Activated CD4-positive, alpha-beta T cell treated with anti-CD3 and anti-CD28 coated beads for 48 hours (primary cell): ENCODE measurements around the gene MAP3K7CL.

ENCODE experiments used
- DNase-seq: peaks from one replicate; pipeline ENCODE4 v3.0.0-alpha.2; 2020

The MAP3K7CL gene

DNA sequence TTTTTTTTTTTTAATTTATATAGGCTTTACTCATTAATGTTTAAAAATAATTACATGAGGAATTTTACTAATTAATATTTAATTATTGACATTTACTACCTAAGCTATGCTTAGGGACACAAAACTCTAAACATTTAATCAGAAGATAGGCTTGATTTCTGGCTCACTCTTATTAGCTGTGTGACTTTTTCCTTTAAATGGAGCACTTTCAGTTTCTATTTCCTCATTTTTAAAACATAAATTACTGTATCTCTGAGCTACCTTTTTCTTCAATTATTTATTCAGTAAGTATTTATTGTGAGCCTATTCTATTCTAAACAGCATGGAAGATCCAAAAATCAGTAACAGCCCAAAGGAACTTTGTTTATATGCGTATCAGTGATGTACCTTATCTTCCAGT is 40.5 kb downstream of the MAP3K7CL start:
- DNase-seq: no peak

DNA sequence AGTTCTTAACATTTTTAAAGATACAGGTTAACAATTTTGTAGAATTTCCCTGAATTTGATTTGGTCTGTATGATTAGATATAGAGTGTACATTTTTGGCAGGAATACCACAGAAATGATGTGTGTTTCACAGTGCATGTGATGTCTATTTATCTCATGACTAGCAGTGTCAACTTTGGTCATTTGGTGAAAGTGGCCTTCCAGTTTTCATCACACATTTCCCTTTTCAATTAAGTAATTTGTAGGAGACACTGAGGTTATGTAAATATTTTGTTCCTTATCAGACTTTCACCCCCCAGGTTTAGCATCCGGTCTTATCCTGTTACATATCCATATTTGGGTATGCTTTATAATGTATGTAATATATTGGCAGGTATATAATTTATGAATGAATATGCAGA is 41.8 kb downstream of the MAP3K7CL start:
- no peak for DNase-seq

DNA sequence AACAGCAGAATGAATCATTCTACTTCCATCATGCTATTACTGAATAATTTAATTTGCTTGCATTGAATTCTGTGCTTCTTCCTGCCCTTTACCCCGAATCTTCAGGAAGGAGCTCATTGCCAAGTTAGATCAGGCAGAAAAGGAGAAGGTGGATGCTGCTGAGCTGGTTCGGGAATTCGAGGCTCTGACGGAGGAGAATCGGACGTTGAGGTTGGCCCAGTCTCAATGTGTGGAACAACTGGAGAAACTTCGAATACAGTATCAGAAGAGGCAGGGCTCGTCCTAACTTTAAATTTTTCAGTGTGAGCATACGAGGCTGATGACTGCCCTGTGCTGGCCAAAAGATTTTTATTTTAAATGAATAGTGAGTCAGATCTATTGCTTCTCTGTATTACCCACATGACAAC is 44.2 kb downstream of the MAP3K7CL start:
- DNase-seq: no peak

DNA sequence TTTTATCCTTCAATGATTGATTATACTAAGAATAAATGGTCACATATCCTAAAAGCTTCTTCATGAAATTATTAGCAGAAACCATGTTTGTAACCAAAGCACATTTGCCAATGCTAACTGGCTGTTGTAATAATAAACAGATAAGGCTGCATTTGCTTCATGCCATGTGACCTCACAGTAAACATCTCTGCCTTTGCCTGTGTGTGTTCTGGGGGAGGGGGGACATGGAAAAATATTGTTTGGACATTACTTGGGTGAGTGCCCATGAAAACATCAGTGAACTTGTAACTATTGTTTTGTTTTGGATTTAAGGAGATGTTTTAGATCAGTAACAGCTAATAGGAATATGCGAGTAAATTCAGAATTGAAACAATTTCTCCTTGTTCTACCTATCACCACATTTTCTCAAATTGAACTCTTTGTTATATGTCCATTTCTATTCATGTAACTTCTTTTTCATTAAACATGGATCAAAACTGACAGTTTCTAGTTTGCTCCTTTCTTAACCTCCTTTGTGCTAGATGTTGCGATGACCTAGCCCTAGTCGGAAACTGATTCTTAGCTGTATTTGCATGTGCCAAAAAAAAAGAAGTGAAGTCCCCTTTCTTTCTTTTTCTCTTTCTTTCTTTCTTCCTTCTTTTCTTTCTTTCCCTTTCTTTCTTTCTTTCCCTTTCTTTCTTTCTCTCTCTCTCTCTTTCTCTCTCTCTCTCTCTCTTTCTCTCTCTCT is 45.1 kb downstream of the MAP3K7CL start:
- DNase-seq: no peak

DNA sequence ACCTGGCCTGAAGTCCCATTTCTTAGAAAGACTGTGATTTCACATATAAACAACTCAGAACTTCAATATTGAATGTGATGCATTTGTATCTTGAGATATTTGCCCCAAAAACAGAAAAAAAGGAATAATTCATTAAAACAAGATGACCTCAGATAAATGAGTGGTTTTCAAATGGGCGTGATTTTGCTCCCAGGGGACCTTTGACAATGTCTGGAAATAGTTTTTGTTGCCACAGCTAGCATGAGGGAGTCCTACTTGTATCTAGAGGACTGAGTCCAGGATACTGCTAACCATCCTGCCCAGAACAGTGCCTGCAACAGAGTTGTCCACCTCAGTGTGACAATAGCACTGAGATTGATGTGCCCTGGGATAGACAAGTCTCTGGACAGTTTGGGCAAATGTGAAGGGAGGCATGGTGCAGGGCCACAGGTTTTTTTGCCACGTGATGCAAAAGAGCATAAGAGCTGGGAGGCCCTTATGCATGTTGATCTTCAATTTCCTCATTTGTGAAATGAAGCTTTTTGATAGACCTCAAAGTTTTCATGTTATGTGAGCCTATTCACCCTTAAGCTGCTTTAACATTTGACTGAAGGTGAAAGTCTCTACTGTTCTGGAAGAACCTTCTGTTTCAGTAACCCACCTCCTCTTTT is 46.2 kb downstream of the MAP3K7CL start:
- DNase-seq: no peak

DNA sequence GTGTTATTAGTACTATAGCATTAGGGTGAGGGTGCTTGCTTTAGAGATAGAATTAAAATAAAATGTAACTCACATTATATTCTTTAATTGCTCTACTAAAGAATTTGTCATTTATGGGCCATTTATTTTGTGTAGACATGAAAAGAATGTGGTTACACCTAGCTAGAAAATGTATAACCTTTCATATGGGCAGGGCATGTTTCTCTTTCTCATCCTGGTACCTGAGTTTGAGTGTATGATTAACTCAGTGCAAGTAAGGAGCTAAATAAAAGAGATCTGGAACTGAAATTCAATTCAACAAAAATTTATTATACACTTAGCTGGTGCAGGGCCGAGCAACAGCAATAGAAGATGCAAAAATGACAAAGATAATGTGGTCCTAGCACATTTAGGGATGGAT is 47.4 kb downstream of the MAP3K7CL start:
- no peak for DNase-seq

DNA sequence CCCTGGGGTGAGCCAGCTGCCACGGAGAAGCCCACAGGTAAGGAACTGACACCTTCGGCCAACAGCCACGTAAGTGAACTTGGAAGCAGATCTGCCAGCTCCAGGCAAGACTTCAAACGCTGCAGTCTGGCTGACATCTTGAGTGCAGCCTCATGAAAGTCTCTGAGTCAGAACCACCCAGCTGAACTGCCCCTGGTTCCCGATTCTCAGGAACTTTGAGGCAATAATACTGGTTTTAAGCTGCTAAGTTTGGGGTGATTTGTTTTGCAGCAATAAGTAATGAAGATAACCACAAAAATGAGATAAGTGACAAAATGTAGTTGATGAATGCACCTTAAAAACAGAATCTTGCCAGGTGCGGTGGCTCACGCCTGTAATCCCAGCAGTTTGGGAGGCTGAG is 48.5 kb downstream of the MAP3K7CL start:
- DNase-seq: no peak

DNA sequence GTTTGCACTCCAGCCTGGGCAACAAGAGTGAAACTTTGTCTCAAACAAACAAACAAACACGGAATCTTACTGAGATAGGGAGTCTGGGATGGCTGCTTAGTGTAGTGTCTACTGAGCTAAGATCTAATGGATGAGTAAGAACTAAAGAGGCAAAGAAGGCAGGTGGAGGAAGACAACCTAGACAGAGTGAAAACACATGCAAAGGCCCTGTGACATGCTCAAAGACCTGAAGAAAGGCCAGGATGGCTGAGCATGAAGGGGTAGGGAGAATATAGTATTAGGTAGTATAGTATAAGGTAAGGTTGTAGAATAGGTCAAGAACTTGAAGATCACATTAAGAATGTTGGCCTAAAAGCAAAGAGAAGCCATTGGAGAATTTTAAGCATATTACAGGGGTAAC is 49.1 kb downstream of the MAP3K7CL start:
- no peak for DNase-seq

DNA sequence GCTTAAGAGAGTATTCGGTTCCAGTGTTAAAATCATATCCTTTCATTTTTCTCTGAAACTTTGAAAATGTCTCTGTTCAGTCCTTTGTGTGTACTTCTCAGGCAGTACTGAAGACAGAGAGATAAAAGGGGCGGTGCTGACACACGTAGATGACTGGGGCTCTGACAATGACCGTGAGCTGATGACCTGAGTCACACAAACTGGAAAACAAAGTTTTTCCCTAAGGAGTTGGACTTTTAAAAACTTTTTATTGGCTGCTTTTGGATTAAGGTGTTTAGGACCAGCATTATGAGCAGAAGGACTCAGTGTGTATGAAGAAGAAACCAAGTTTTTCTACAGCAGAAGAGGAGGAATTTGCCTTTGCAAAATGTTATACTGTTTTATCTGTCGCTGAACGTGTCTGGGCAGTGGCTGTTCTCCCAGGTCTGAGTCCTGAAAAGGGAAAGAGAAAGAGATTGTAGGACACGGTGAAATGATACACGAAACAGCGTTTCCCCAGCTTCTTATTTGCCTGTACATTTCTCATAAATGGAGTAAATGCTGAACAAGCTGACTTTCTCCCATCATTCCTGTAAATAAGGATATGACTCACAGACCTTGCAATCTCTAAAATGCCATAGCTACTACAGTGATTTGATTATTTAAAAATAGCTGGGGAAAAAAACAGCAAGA is 51.5 kb downstream of the MAP3K7CL start:
- peak; percentile 17 for DNase-seq

DNA sequence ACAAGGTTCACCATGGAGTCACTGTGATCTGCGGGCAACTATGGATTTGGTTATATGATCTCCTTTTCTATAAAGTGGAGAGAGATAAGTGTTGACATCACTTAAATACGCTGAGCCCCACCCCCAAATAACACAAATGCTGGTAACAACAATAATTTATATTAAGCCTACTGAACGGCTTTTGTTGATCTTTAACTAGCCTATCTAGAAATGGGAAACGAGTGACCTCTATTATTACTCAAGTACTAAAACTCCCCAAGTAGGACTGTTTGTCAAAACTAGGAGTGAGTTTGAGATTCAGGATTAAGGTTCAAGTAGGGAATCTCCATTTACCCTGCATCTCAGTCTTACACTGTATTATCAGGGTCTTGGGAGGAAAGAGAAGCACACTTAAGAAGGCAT is 52.2 kb downstream of the MAP3K7CL start:
- no peak for DNase-seq

DNA sequence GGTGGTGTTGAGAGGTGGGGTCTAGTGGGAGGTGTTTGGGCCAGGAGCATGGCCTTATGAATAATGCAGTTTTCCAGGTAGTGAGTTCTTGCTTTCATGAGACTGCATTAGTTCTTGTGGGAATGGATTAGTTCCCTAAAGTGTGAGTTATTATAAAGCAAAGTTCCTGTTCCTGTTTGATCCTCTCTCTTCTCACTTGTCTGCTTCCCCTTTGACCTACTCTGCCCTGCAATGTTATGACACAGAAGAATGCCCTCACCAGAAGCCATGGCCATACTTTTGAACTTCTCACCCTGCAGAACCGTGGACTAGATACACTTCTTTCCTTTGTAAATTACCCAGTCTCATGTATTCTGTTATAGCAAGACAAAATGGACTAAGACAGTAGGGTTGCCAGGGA is 53.6 kb downstream of the MAP3K7CL start:
- no peak for DNase-seq

DNA sequence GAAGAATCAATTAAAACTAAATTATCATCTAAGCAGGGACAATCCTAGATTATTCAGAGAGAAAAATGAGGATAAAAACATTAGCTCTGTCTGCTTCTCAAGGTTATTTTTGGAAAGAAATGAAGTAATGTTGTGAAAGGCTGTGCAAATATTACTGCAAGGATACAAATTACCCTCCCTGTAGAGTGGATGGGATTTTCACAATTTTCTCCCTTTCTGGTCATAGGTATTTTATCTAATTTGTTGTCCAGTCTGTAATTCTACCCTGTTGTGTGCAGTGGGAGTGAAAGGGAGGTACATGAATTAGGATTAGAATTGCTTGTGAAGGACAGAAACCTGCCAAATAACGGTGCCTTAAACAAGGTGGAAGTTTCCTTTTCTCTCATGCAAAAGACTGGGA is 54.7 kb downstream of the MAP3K7CL start:
- DNase-seq: no peak

DNA sequence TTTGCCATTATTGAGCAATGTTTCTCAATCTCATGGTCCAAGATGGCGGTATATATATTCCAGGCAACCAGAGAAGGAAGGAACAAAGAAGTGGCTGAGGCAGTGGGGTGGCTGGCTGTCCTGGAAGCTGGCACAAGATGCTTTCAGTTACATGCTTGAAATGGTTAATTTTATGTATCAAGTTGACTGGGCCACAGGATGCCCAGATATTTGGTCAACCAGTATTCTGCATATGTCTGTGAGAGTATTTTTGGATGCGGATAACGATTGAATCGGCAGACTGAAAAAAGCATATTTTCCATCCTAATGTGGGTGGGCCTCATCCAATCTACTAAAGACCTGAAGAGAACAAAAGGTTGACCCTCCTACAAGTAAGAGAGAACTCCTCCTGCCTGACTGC is 55.2 kb downstream of the MAP3K7CL start:
- DNase-seq: no peak

DNA sequence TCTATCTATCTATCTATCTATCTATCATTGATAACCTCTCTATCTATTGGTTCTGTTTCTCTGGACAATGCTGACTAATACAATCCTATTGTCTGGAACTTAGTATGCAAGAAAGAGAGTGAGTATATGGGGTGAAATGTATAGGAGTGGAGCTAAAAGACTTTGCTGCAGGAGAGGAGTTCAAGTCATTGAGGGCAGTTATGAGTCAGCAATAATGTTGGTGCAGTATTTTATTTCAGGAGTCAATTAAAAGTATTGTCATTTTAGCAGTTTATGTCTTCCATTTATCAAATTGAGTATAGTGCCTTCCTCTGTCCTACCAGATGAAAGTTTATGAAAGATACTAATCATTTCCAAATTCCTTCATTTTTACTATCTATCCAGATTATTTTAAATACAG is 55.8 kb downstream of the MAP3K7CL start:
- DNase-seq: no peak

DNA sequence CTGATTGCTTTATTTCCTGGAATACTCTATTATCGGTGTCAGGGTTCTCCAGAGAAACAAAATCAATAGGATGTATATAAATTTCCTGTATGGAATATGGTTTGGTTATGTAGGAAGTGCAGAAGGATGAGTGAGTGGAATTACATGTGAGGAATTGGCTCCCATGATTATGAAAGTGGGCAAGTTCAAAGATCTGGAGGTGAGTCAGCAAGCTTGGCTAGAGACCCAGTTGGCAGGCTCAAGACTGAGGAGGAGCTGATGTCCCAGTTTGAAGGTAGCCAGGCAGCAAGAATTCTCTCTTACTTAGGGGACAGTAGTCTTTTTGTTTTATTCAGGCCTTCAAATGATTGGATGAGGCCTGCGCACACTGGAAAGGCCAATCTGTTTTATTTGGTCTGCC is 57.5 kb downstream of the MAP3K7CL start:
- DNase-seq: no peak

DNA sequence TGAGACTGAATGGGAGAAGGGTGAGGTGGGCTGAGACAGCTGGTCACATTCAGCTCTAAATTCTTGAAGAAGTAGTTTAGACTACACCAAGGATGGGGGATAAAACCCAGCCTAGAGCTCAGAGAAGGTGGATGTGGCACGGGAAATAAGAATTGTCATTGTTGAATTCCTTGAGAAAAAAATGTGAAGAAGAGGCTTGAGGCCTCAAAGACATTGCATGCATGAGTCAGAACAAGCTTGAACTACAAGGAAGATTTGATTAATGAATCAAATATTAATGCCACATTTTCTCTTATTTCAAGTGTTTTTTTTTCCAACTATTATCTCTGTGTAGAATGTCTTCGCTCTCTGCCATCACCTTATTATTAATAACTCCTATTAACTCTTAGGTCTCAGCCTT is 58.9 kb downstream of the MAP3K7CL start:
- DNase-seq: no peak

DNA sequence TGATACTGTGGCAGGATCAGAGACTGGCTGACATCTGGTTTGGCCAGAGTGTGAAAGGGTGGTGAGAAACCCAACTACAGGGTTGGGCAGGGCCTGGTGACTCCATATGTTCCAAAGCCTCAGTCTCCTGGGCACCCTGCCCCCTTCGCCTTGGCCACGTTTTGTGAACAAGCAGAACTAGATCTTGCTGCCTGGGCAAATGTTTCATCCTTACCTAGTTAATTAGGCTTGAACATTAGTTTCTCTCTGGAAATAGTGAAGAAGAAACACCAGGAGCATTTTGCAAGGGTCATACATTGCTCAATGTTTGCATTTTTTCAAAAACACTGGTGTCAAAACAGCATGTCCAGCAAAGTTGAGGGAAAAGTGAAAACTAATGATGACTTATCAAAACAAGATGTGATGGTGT is 60.5 kb downstream of the MAP3K7CL start:
- no peak for DNase-seq

DNA sequence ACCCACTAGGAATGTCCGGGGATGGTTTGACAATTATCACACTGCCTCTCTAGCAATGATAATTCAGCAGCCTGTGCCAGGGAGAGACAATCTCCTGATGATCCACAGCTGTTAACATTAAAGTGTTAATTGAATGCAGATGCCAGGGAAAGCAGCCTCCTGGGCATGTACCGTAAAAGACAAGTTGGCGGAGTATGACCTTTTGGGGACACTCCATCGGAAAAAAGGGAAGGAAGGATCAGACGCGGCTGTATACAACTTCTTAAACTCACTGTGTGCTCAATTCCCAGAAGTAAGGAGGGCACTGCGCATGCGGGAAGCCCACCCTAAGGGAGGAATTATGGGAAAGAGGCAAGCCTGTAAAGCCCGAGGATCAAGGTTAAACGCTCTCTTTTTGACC is 62.6 kb downstream of the MAP3K7CL start:
- no peak for DNase-seq

DNA sequence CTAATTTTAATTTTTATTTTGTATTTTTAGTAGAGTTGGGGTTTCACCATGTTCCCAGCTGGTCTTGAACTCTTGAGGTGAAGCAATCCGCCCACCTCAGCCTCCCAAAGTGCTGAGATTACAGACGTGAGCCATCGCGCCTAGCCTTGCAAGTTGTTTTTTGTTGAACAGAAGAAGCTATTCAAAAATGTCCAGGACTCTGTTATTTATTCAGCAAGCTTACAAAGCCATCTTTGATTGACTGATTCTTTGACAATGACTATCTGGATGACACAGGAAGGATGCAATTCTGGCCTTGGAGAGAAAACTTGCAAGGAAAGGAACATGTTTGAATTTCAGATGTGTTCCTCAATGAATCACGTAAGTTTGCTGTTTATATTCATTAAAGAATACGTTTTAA is 63.5 kb downstream of the MAP3K7CL start:
- no peak for DNase-seq

DNA sequence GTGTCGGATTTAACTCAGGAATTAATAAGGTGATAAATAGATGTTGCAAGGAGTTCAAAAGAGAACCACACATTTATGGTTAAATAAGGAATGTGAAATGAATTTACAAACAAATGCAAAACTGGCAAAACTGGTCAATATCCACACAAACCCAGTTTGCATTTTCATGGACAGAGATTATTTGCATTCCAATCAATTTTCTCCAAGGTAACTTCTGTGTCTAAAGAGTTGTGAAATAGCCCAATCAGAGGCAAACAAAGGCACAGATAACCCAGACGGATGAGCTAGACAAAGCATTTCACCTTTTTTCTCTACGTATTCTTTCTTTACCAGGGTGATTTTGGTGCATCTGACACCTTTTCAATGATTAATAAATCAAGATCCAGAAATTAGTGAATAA is 63.9 kb downstream of the MAP3K7CL start:
- DNase-seq: no peak

DNA sequence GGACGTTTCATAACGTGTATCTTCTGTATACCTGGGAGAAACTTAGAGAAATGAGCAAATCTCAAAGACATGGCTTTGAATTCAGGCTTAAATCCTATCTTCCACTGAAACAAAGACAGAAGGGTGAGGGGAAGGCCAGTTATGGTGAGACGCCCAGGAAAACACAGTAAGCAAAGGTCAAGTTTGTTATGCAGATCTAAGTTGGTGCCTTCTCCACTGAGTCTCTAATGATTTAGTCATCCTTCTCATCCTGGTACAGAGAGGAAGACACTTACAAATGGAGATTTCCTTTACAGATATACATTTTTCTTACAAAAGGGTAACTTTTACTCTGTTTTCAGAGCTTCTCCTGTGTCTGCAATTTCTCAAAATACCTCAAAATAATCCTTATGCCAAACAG is 64.4 kb downstream of the MAP3K7CL start:
- DNase-seq: no peak

DNA sequence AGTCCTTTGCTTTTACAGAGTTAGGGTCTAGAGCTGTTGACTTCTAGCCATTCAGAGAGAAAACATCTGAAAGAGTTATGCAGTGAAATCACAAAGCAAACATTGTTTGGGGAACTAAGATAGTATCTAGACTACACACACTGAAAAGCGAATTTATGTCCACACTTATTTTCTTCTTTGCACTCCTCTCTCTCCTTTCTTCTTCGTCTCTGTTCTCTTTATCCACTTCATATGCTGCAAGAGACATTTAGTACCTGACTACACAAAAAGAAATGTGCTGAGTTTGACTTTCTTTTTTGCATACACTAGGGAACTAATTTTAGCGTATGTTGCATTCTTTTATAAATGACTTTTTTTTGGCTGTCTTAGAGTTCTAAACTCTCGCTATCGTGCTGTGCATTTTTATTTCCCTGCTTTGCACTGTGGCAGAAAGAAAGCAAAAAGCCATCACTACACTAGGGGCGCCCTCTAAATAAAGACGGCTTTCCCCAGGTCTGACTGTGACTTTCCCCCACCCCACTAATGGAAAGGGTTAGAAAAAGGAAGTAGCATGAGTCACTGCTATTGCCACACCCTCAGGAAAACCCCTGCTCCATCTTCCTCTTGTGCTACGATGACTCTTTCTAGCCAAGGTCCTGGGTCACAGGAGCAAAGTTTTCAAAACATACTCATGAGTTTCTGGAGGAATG is 65.7 kb downstream of the MAP3K7CL start:
- DNase-seq: peak; percentile 78

DNA sequence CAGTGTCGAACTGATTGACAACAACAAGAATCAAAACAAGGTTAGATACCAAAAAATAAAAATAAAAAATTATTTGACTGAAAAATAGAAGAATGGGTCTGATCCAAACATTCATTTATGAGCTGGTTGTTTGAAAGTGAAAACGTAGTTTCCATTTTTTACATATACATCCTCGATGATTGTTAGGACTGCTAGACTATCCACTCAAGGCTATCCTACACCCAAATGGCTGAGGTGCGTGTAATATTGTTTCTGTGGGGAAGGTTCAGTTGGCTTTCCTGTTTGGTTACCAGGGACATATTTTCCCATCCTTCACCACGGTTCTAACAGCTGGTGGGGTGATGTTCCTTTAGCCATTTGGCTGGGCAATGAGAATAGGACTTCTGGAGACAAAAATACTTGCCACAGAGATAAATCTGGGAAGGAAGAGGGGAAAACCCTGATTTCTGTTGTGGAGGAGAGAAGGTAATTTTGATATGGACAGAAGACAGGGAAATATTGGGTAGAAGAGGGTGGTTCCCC is 66.3 kb downstream of the MAP3K7CL start:
- no peak for DNase-seq

DNA sequence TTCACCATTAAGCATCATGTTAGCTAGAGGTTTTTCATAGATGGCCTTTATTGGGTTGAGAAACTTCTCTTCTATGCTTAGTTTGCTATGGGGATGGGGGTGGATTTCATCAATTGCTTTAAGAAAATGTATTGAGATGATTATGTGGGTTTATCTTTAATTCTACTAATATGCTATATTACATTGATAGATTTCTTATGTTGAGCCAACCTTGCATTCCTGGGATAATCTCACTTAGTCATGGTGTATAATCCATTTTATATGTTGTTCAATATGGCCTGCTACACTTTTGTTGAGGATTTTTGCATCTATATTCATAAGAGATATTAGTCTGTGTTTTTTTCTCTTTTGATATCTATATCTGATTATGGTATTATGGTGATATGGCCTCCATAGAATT is 70.7 kb downstream of the MAP3K7CL start:
- no peak for DNase-seq
